Activated naive CD4-positive, alpha-beta T cell (primary cell): ENCODE data around the gene ZNF532.
"Not testable (repeated sequence)": the region's sequence is repeated elsewhere in the genome, so short reads cannot be mapped to it uniquely, and the experiment has no call there.

Source experiments
- DNase-seq, 4 experiments: peaks; one replicate each; lab custom pipeline; 2025; lab: John Stamatoyannopoulos, UW

The ZNF532 gene

DNA sequence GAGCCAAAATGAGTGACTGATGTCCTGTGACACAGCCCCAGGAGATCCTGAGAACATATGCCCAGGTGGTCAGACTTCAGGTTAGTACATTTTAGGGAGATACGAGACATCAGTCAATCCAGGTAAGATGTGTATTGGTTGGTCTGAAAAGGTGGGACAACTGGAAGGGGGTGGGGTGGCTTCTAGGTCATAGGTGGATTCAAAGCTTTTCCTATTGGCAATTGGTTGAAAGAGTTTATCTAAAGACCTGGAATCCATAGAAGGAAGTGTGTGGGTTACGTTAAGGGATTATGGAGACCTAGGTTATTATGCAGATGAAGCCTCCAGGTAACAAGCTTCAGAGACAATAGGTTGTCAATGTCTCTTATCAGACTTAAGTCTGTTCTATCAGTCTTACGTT is 136.5 kb downstream of the ZNF532 start:
- no peak for DNase-seq

DNA sequence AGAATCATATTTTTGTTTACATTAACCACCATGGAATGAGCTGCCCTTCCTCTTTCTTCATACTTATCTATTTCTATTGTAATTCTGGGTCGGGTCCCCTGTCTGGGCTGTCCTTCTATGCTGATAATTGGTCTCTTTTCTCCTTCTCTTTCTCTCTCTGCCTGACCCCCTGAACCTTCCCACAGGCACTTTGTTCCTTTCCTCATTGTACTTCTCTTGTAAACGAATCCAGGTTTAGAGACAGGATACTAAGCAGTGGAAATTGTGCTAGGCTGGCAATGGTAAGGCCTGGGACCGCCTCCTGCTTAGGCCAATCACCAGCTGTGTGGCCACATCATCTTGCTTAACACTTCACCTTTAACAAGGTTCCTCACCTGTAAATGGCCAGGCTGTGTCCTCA is 137.0 kb downstream of the ZNF532 start:
- DNase-seq = no peak

- DNase-seq = no peak
Observed at GRCh38 chr18:59002974-59003594, 138.4 kb downstream of the ZNF532 start.

GRCh38 chr18:59005262-59005661 is 140.6 kb downstream of the ZNF532 start:
- no peak for DNase-seq

DNA sequence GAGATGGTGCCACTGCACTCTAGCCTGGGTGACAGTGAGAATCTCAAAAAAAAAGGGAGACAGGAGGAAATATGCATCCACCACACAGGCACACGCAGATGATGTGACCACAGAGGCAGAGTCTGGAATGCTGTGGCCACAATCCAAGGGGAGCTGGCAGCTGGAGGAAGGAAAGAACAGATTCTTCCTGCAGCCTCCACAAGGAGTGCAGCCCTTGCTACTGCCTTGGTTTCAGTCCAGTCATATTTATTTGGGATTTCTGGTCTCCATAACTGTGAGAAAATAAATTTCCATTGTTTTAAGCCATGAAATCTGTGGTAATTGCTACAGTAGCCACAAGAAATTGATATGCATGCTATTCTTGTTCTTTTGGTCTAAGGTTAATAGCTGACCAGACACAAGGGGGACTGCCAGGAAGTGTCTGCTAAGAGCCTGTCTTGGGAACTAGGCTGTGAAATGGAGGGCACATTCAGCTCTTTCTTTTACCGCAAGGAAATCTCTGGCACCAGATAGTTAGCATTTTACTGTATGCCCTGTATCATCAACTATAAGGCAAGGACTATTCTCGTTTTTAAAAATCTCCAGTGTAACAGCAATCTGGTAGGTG is 141.9 kb downstream of the ZNF532 start:
- no peak for DNase-seq

DNA sequence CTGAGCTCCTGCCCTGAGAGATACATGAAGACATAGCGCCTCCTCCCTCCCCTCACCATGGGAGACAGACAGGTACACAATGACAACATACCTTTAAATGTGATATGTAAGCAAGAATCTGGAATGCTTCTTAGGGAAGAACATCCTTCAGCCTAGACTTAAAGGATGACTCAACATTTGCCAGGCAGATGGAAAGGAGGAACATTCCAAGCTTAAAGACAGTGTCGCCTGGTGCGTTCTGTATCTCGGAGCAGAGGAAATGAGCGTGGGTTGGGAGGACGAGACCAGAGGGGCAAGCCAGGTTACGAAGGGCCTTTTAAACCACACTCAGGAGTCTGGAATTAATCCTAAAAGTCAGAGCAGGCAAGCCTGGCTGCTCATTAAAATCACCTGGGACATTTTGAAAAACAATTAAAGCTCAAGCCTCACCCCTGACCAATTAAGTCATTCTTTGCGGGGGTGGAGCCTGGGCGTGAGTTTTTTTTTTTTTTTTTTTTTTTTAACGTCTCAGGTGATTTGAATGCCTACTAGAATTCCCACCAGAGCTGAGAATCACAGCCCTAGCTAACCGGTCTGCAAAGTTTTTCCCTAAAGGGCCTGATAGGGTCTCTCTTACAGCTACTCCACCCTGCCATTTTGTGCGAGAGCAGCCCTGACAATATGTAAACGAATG is 143.8 kb downstream of the ZNF532 start:
- DNase-seq = no peak

DNA sequence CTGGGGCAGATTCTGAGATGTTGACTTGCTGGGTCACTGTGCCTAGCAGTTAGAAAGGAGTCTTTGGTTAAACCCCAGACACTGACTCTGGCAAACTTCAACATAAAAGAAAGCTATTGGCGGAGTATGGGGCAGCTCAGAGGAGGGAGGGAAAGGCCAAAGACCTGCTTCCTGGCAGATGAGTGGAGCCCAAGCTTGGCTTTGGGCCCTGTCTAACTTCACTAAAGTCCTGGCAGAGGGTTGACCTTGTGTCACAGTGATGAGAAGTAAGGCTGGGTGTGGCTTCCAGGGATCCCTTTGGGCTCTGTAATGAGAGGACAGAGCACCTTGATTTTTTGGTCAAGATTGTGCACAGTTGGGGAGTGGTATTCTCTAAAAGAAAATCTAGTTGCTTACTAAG is 145.2 kb downstream of the ZNF532 start:
- no peak for DNase-seq

DNA sequence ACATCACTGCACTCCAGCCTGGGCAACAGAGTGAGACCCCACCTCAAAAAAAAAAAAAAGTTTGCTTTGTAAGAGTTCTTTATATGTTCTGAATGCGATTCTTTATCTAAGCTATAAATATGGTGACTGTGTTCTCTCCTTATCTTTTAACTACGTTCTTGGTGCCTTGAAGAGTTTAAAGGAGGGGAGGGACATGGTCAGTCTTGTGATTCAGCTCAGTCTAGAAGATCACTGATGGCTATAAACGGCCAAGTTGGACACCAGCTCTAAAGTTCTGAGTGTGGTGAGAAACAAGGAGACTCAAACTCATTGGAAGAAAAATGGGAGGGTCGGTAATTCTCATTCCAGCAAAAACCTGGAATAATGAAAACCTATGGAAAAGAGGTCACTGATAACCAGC is 146.6 kb downstream of the ZNF532 start:
- no peak for DNase-seq

GRCh38 chr18:59011786-59012185 is 147.1 kb downstream of the ZNF532 start:
- DNase-seq = no peak

DNA sequence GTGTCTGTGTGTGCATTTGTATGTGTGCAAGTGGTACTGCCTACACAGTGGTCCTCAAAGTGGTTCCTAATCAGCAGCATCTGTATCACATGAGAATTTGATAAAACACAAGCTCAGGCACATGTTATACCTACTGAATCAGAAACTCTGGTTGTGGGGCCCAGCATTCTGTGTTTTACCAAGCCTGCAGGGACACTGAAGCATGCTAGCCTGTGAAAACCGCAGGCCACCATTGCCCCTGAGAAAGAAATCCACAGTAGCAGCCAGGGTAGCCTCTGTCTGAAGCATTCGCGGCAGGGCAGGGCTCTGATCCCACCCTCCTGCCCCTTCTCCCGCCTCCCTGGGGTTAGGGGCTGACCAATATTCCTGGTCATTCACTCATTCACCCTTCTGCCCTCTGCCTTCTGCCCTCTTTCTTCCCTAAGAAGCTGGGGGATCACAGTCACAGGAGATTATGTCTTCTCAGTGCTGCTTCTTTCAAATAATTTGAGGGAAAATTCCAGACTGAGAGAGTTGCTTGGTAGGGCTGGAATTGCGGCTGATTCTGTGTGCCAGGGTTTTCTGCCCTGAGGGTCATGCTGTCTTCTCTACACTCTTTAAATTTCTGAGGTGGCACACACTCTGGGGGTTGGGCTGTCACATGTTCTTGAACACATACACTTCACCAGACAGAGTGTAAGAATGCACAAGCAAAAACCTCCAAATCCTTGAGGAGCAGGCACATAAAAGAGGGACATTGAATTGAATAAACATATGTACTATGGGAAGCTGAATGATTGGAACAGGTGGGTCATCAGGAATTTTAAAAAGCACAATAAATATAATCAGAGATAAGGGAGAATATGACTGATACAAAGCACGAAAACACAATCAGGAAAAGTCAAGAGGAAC is 148.4 kb downstream of the ZNF532 start:
- no peak for DNase-seq

GRCh38 chr18:59013744-59014143 is 149.1 kb downstream of the ZNF532 start:
- no peak for DNase-seq

- DNase-seq = no peak
Observed at GRCh38 chr18:59015531-59016152, 151.0 kb downstream of the ZNF532 start.

DNA sequence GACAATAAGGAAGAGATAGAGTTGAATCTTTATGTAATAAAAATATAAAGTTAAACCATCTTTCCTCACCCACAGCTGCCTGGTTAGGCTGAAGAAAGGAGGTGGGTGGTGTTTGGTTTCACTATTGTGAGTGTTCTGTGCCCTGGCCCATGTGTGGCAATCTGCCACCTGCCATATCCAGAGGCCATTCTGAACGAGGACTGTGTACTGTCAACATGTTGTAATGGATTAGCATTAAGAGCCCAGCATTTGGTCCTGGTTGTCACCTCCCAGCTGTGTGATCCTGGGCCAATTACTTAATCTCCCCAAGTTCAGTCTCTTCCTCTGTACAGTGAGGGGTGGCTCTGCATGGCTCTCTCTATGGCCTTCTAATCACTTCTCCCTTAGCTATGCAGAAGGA is 156.8 kb downstream of the ZNF532 start:
- no peak for DNase-seq

DNA sequence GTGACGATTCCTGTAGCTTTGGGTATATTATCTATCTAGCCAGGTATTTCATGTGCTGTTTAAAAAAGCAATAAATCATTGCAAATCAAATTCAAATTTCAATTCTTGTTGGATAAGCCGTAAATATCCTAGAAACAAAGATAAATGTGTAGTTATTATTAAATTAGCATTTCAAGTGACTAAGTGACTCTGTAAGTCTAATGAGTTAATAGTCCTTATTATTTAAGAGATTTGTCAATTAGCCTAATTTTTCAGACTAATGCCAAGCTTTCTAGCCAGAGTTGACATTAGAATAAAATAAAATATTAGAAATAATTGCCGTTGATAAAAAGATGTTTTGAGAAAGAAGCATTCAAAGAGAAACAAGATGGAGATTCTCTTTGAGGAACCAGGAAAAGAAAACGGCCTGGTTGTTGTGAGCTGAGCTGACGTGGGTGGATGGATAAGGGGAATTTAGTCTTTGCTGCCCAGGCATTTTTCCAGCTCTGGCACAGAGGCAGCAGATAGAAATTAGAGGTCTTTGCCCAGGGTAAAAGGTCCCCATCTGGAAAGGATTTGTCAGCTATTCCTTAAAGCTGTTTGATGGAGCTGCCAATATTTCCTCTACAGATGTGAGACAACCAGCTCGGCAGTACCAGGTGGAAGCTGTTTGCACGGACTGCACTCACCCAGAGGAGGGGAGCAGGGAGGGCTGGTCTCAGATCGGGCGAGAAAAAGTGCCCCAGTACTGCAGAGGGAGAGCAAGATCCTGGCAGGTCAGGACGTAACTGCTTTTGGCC is 157.7 kb downstream of the ZNF532 start:
- no peak for DNase-seq

DNA sequence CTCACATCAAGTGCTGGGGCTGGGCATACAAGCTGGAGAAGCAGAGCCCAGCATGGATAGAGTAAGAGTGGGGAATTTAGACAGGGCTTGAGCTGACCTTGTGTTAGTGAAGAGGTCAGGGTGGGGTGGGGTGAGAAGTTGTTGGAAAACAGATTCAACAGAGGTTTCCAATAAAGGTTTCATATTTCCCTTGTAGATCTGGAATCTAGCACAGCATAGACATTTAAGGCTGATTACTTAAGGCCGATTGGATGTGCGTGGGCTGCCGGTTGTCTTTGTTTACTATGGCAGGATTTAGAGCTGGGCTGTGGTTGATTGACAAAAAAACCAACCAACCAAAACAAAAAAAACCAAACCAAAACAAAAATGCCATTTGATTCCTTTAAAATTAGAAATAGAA is 160.2 kb downstream of the ZNF532 start:
- no peak for DNase-seq

DNA sequence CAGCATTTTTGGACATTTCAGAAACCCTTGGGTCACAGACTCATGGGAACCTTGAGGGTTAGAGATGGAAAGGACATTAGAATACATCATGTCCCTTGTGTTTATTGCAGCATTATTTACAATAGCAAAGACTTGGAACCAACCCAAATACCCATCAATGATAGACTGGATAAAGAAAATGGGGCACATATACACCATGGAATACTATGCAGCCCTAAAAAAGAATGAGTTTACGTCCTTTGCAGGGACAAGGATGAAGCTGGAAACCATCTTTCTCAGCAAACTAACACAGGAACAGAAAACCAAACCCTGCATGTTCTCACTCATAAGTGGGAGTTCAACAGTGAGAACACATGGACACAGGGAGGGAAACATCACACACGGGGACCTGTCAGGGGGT is 160.9 kb downstream of the ZNF532 start:
- DNase-seq = not testable (repeated sequence)

GRCh38 chr18:59026364-59026763 is 161.7 kb downstream of the ZNF532 start:
- DNase-seq = no peak

- DNase-seq = no peak
Observed at GRCh38 chr18:59026831-59027410, 162.2 kb downstream of the ZNF532 start.

- no peak for DNase-seq
Observed at GRCh38 chr18:59029663-59030429, 165.2 kb downstream of the ZNF532 start.

- DNase-seq = no peak
Observed at GRCh38 chr18:59032308-59032707, 167.6 kb downstream of the ZNF532 start.
